ENCODE data around the gene UMOD. TPM values are rescaled to one million over a fixed set of nuclear protein-coding genes. Genes with fewer than 3 reads are reported as not detected.

Gene UMOD
- total RNA-seq, 1 experiment from 2014 or later, result not detected

- Histone ChIP-seq H3F3A (ENCODE audit: low read length, unreplicated experiment) (no peaks in the 10 kb centered on the region), H4K20me1 (ENCODE audit: low read length) (no peaks in the 10 kb centered on the region), H3K4me2 (ENCODE audit: low read length) (no peak overlapping the region), H3K79me2 (ENCODE audit: low read length) (no peaks in the 10 kb centered on the region), H3K36me3 (ENCODE audit: low read depth, low read length) (no peaks in the 10 kb centered on the region), H2AFZ (ENCODE audit: low read length) (no peak overlapping the region), H3K27ac (ENCODE audit: low read length) (no peak overlapping the region), H3K4me3 (ENCODE audit: low read length) (no peak overlapping the region), H3K9me2 (replicated peaks; ENCODE audit: low read length) (no peaks in the 10 kb centered on the region), H3K9ac (ENCODE audit: low read length) (no peak overlapping the region), H3K4me1 (ENCODE audit: insufficient read depth, low read length) (no peaks in the 10 kb centered on the region), H3K27me3 (ENCODE audit: low read length) (no peaks in the 10 kb centered on the region), H3K9me3 (ENCODE audit: low read length) (no peaks in the 10 kb centered on the region)
- ChIA-PET POLR2A (ENCODE audit: unreplicated experiment) (no interaction called here), CTCF (no interaction called here)
- ATAC-seq (no peak), DNase-seq (no peak)
- intact Hi-C loops (cut with micrococcal nuclease), result no loop called here
- TF ChIP-seq EZH2 (IDR thresholded peaks at IDR 0.05; ENCODE audit: low read length, unreplicated experiment), result no peak
- no peak for TF ChIP-seq EZH2phosphoT487 (IDR thresholded peaks at IDR 0.05; ENCODE audit: borderline replicate concordance, low read length)
- TF ChIP-seq, protein P1, sequence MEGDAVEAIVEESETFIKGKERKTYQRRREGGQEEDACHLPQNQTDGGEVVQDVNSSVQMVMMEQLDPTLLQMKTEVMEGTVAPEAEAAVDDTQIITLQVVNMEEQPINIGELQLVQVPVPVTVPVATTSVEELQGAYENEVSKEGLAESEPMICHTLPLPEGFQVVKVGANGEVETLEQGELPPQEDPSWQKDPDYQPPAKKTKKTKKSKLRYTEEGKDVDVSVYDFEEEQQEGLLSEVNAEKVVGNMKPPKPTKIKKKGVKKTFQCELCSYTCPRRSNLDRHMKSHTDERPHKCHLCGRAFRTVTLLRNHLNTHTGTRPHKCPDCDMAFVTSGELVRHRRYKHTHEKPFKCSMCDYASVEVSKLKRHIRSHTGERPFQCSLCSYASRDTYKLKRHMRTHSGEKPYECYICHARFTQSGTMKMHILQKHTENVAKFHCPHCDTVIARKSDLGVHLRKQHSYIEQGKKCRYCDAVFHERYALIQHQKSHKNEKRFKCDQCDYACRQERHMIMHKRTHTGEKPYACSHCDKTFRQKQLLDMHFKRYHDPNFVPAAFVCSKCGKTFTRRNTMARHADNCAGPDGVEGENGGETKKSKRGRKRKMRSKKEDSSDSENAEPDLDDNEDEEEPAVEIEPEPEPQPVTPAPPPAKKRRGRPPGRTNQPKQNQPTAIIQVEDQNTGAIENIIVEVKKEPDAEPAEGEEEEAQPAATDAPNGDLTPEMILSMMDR (conservative IDR thresholded peaks at IDR 0.05; ENCODE audit: low read depth, low read length), result no peak
- no TSS peak for BruUV-seq (replicated peaks)
Measured at GRCh38 chr16:20399185-20399584, 46.7 kb upstream of the UMOD start.

DNA sequence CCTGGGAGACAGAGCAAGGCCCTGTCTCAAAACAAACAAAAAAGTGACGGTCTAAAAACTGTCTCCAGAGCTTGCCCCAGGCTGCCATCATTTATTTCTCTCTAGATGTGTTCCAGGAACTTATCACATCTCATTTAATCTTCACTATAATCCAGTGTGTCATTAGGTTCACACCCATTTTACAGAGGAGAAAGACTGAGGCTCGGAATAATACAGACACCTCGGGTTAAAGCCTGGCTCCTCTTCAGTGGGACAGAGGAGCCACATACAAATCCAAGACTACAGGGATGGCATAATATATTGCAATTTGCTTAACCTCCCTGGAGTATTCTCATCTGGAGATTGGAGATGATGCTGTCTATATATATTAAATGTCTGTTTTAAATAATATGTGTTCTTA lies 46.1 kb upstream of the UMOD start:
- DNase-seq, result no peak
- Histone ChIP-seq H3K27me3 (ENCODE audit: low read length) (no peaks in the 10 kb centered on the region), H3K4me1 (ENCODE audit: insufficient read depth, low read length) (no peaks in the 10 kb centered on the region), H3K4me3 (ENCODE audit: low read length) (no peak overlapping the region), H3K27ac (ENCODE audit: low read length) (no peak overlapping the region), H3K36me3 (ENCODE audit: low read depth, low read length) (no peaks in the 10 kb centered on the region), H3K9me2 (replicated peaks; ENCODE audit: low read length) (no peaks in the 10 kb centered on the region), H3K4me2 (ENCODE audit: low read length) (no peak overlapping the region), H4K20me1 (ENCODE audit: low read length) (no peaks in the 10 kb centered on the region), H3K9ac (ENCODE audit: low read length) (no peak overlapping the region), H3K9me3 (ENCODE audit: low read length) (no peaks in the 10 kb centered on the region), H3F3A (ENCODE audit: low read length, unreplicated experiment) (no peaks in the 10 kb centered on the region), H2AFZ (ENCODE audit: low read length) (no peak overlapping the region), H3K79me2 (ENCODE audit: low read length) (no peaks in the 10 kb centered on the region)
- intact Hi-C loops (cut with micrococcal nuclease), result no loop called here
- ChIA-PET CTCF (no interaction called here), POLR2A (ENCODE audit: unreplicated experiment) (no interaction called here)
- no peak for ATAC-seq
- no peak for TF ChIP-seq EZH2 (IDR thresholded peaks at IDR 0.05; ENCODE audit: low read length, unreplicated experiment)
- TF ChIP-seq EZH2phosphoT487 (IDR thresholded peaks at IDR 0.05; ENCODE audit: borderline replicate concordance, low read length), result no peak
- TF ChIP-seq, protein P1 (conservative IDR thresholded peaks at IDR 0.05; ENCODE audit: low read depth, low read length), result no peak
- no TSS peak for BruUV-seq (replicated peaks)

GRCh38 chr16:20397468-20398074 lies 45.1 kb upstream of the UMOD start:
- TF ChIP-seq, protein P1 (conservative IDR thresholded peaks at IDR 0.05; ENCODE audit: low read depth, low read length), result no peak
- TF ChIP-seq EZH2phosphoT487 (IDR thresholded peaks at IDR 0.05; ENCODE audit: borderline replicate concordance, low read length) (no peak), EZH2 (IDR thresholded peaks at IDR 0.05; ENCODE audit: low read length, unreplicated experiment) (no peak)
- ChIA-PET CTCF (no interaction called here), POLR2A (ENCODE audit: unreplicated experiment) (no interaction called here)
- H3K4me1 ChIP-seq (ENCODE audit: insufficient read depth, low read length), result no peaks in the 10 kb centered on the region
- no peak overlapping the region for H3K27ac ChIP-seq (ENCODE audit: low read length)
- no peaks in the 10 kb centered on the region for H3K9me2 ChIP-seq (replicated peaks; ENCODE audit: low read length)
- no peaks in the 10 kb centered on the region for H3K9me3 ChIP-seq (ENCODE audit: low read length)
- DNase-seq, result no peak
- intact Hi-C loops (cut with micrococcal nuclease), result no loop called here
- no peaks in the 10 kb centered on the region for H3F3A ChIP-seq (ENCODE audit: low read length, unreplicated experiment)
- H2AFZ ChIP-seq (ENCODE audit: low read length), result no peak overlapping the region
- no peak overlapping the region for H3K4me3 ChIP-seq (ENCODE audit: low read length)
- H3K9ac ChIP-seq (ENCODE audit: low read length), result no peak overlapping the region
- no TSS peak for BruUV-seq (replicated peaks)
- H3K4me2 ChIP-seq (ENCODE audit: low read length), result no peak overlapping the region
- H3K79me2 ChIP-seq (ENCODE audit: low read length), result no peaks in the 10 kb centered on the region
- no peaks in the 10 kb centered on the region for H4K20me1 ChIP-seq (ENCODE audit: low read length)
- no peak for ATAC-seq
- H3K36me3 ChIP-seq (ENCODE audit: low read depth, low read length), result no peaks in the 10 kb centered on the region
- H3K27me3 ChIP-seq (ENCODE audit: low read length), result no peaks in the 10 kb centered on the region
